HL-60 (cell line): Measurements from ENCODE around the gene PLXNA3.
A peak's percentile ranks its signal among the peaks of the same experiment; 100 is the strongest.

Source experiments
- DNase-seq, 2 experiments: peaks; one replicate each; pipeline ENCODE4 v3.0.0-alpha.2; 2010 to 2020; ENCODE audit warnings: low read depth in 1 of 2, low spot score in 1 of 2
- H3K27ac ChIP-seq: fragments of 250-450 bp; sonication (Bioruptor Pico); replicated peaks from 2 replicates; pipeline ENCODE4 v1.5.1; 2020; ENCODE audit warnings: mild to moderate bottlenecking, moderate library complexity
- H3K27me3 ChIP-seq: fragments of 250-450 bp; sonication (Bioruptor Pico); 2 replicates; pipeline ENCODE4 v1.5.1; 2021; ENCODE audit warnings: mild to moderate bottlenecking, moderate library complexity; ENCODE audit not compliant: insufficient read depth, poor library complexity, severe bottlenecking
- H3K4me3 ChIP-seq: replicated peaks from 2 replicates; pipeline ENCODE4 v1.5.1; 2011; ENCODE audit warnings: mild to moderate bottlenecking, control low read depth, low read length; ENCODE audit not compliant: insufficient read depth
- CTCF ChIP-seq: IDR thresholded peaks from one replicate; pipeline ENCODE4 v1.5.1; 2011; ENCODE audit warnings: low read length, control low read depth, inconsistent platforms; ENCODE audit not compliant: insufficient read depth
- GABPA ChIP-seq: IDR thresholded peaks from 2 replicates; pipeline ENCODE4 v1.6.1; 2012; ENCODE audit warnings: low read depth
- POLR2AphosphoS5 ChIP-seq: IDR thresholded peaks from 2 replicates; pipeline ENCODE4 v1.6.1; 2012; ENCODE audit warnings: low read depth
- SPI1 ChIP-seq: IDR thresholded peaks from 2 replicates; pipeline ENCODE4 v1.6.1; 2012; ENCODE audit warnings: low read depth, mild to moderate bottlenecking, borderline replicate concordance
- TF ChIP-seq, protein P1 (sequence below): IDR thresholded peaks from 2 replicates; pipeline ENCODE4 v1.6.1; 2012; ENCODE audit warnings: low read depth; ENCODE audit not compliant: insufficient replicate concordance

PLXNA3 gene

GRCh38 chrX:154419688-154420401 lies 38.2 kb upstream of the PLXNA3 start:
- H3K4me3 ChIP-seq, result no peak overlapping the region
- H3K27ac ChIP-seq, result no peak overlapping the region
- no peaks in the 10 kb centered on the region for H3K27me3 ChIP-seq
- TF ChIP-seq SPI1 (no peak), CTCF (no peak), POLR2AphosphoS5 (no peak), GABPA (no peak)
- TF ChIP-seq, protein P1, sequence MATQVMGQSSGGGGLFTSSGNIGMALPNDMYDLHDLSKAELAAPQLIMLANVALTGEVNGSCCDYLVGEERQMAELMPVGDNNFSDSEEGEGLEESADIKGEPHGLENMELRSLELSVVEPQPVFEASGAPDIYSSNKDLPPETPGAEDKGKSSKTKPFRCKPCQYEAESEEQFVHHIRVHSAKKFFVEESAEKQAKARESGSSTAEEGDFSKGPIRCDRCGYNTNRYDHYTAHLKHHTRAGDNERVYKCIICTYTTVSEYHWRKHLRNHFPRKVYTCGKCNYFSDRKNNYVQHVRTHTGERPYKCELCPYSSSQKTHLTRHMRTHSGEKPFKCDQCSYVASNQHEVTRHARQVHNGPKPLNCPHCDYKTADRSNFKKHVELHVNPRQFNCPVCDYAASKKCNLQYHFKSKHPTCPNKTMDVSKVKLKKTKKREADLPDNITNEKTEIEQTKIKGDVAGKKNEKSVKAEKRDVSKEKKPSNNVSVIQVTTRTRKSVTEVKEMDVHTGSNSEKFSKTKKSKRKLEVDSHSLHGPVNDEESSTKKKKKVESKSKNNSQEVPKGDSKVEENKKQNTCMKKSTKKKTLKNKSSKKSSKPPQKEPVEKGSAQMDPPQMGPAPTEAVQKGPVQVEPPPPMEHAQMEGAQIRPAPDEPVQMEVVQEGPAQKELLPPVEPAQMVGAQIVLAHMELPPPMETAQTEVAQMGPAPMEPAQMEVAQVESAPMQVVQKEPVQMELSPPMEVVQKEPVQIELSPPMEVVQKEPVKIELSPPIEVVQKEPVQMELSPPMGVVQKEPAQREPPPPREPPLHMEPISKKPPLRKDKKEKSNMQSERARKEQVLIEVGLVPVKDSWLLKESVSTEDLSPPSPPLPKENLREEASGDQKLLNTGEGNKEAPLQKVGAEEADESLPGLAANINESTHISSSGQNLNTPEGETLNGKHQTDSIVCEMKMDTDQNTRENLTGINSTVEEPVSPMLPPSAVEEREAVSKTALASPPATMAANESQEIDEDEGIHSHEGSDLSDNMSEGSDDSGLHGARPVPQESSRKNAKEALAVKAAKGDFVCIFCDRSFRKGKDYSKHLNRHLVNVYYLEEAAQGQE, result no peak
- no peak for DNase-seq

DNA sequence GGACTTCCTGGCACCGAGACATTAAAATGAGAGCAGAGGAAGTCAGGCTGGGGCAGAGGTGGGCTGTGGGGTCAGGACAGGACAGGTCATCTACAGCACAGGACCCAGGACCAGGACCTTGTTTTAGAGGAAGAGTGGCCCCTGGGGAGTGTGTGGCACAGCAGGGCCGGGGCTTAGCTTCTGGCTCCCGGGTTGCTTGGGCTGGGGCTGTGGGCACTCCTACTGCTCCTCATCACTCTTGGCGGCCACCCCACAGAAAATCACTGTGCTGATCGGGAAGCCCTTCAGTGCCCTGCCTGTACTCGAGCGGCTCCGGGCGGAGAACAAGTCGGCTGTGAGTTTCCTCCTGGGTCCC lies 37.7 kb upstream of the PLXNA3 start:
- no peak overlapping the region for H3K4me3 ChIP-seq
- H3K27ac ChIP-seq, result no peak overlapping the region
- DNase-seq, result no peak
- no peaks in the 10 kb centered on the region for H3K27me3 ChIP-seq
- TF ChIP-seq POLR2AphosphoS5 (no peak), GABPA (no peak), SPI1 (no peak), CTCF (no peak)
- TF ChIP-seq, protein P1, result no peak

GRCh38 chrX:154426916-154427770 lies 30.9 kb upstream of the PLXNA3 start:
- H3K27me3 ChIP-seq, result no peaks in the 10 kb centered on the region
- no peak for TF ChIP-seq GABPA
- TF ChIP-seq, protein P1, result no peak
- TF ChIP-seq SPI1, result peak; percentile 90
- peak overlapping the region; percentile 76 for H3K27ac ChIP-seq

More at GRCh38 chrX:154426916-154427770, 30.9 kb upstream of the PLXNA3 start:
- peak overlapping the region; percentile 76 for H3K4me3 ChIP-seq
- peak in 1 of 2 experiments; percentile 37 for DNase-seq
